A549 (cell line): Measurements from ENCODE around the gene GUCY2D.

ENCODE experiments used
- CEBPB ChIP-seq, 2 experiments: fragments of >200 bp in 1 of 2; sonication (Bioruptor Twin) in 1 of 2; formaldehyde crosslinking in 1 of 2; IDR thresholded peaks; 2 replicates each; pipeline ENCODE4 v1.6.1; 2012 to 2016
- CHD4 ChIP-seq: fragments of 200-600 bp; sonication (generic); IDR thresholded peaks from 2 replicates; pipeline ENCODE4 v1.6.1; 2016; ENCODE audit warnings: antibody characterized with exemption, mild to moderate bottlenecking, borderline replicate concordance
- CTCF ChIP-seq: fragments of >200 bp; sonication (Bioruptor Twin); formaldehyde crosslinking; IDR thresholded peaks from 3 replicates; pipeline ENCODE4 v1.5.1; 2016
- EP300 ChIP-seq, 2 experiments: fragments of >200 bp; sonication (Bioruptor Twin); formaldehyde crosslinking; IDR thresholded peaks; 2 replicates in 1 of 2; 3 replicates in 1 of 2; pipeline ENCODE4 v1.6.1; 2016 to 2017
- ESRRA ChIP-seq: fragments of 150-350 bp; IDR thresholded peaks from 2 replicates; pipeline ENCODE4 v1.6.1; 2014; ENCODE audit warnings: mild to moderate bottlenecking, low read length, borderline replicate concordance
- JUNB ChIP-seq: fragments of >200 bp; sonication (Bioruptor Twin); formaldehyde crosslinking; IDR thresholded peaks from 2 replicates; pipeline ENCODE4 v1.6.1; 2016
- MAX ChIP-seq: IDR thresholded peaks from 2 replicates; pipeline ENCODE4 v1.6.1; 2012
- MAZ ChIP-seq: fragments of 150-350 bp; IDR thresholded peaks from 2 replicates; pipeline ENCODE4 v1.6.1; 2014; ENCODE audit warnings: antibody characterized with exemption, low read depth, low read length, borderline replicate concordance
- MYC ChIP-seq: IDR thresholded peaks from 2 replicates; pipeline ENCODE4 v1.6.1; 2012; ENCODE audit warnings: mild to moderate bottlenecking, inconsistent platforms, low read length, improper control_type of control experiment, borderline replicate concordance
- RAD21 ChIP-seq, 2 experiments: fragments of >200 bp in 1 of 2; sonication (Bioruptor Twin) in 1 of 2; formaldehyde crosslinking in 1 of 2; IDR thresholded peaks in 1 of 2; conservative IDR thresholded peaks in 1 of 2; 2 replicates in 1 of 2; 3 replicates in 1 of 2; pipeline ENCODE4 v1.6.1; 2012 to 2018; ENCODE audit warnings: inconsistent platforms in 1 of 2
- RCOR1 ChIP-seq: fragments of 150-350 bp; IDR thresholded peaks from 2 replicates; pipeline ENCODE4 v1.6.1; 2014; ENCODE audit warnings: antibody characterized with exemption, low read length, low read depth
- SMC3 ChIP-seq: fragments of >200 bp; sonication (Bioruptor Twin); formaldehyde crosslinking; IDR thresholded peaks from 3 replicates; pipeline ENCODE4 v1.6.1; 2018; ENCODE audit warnings: inconsistent platforms
- USF2 ChIP-seq: fragments of 450-650 bp; IDR thresholded peaks from 2 replicates; pipeline ENCODE4 v1.6.1; 2014; ENCODE audit warnings: antibody characterized with exemption

GRCh38 chr17:8067806-8068205, 65.4 kb downstream of the GUCY2D start:
- TF ChIP-seq RCOR1 (no peak), CEBPB (IDR thresholded peaks at IDR 0.05) (no peak), MYC (no peak), ESRRA (no peak), EP300 (IDR thresholded peaks at IDR 0.05) (no peak), CTCF (no peak), SMC3 (no peak), RAD21 (conservative IDR thresholded peaks at IDR 0.05 in 1 of 2, IDR thresholded peaks at IDR 0.05 in 1 of 2) (no peak), JUNB (no peak), CHD4 (no peak), USF2 (no peak), MAZ (no peak), MAX (no peak)
